B cell (primary cell): ENCODE data around the gene EMILIN3.

Source experiments
- EZH2 ChIP-seq: IDR thresholded peaks from 2 replicates; pipeline ENCODE4 v1.6.1; 2012; ENCODE audit warnings: borderline replicate concordance, low read depth, mild to moderate bottlenecking, moderate library complexity, low read length; ENCODE audit not compliant: insufficient read depth, poor library complexity, severe bottlenecking
- TF ChIP-seq, protein P1 (sequence below): fragments of 200-600 bp; IDR thresholded peaks from one replicate; pipeline ENCODE4 v1.8.0; 2022; ENCODE audit warnings: antibody characterized with exemption, mild to moderate bottlenecking

DNA sequence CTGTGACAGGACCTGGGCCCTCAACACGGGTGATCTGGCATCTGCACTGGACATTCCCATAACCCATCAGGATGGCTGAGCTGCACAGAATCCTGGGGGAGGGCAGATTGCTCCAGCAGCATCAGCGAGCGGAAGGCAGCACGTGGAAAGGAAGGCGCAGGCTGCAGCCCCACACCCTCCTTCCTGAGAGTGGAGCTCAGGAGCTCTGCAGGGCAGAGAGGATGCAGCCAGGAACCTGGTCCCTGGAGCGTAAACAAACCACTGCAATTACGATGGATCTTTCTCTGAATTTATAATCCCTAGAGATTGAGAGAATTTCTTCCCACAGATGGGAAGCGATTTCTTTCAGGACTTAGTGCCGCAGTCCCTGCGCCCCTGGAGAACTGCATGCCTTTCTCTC is 39.7 kb upstream of the EMILIN3 start:
- TF ChIP-seq, protein P1, sequence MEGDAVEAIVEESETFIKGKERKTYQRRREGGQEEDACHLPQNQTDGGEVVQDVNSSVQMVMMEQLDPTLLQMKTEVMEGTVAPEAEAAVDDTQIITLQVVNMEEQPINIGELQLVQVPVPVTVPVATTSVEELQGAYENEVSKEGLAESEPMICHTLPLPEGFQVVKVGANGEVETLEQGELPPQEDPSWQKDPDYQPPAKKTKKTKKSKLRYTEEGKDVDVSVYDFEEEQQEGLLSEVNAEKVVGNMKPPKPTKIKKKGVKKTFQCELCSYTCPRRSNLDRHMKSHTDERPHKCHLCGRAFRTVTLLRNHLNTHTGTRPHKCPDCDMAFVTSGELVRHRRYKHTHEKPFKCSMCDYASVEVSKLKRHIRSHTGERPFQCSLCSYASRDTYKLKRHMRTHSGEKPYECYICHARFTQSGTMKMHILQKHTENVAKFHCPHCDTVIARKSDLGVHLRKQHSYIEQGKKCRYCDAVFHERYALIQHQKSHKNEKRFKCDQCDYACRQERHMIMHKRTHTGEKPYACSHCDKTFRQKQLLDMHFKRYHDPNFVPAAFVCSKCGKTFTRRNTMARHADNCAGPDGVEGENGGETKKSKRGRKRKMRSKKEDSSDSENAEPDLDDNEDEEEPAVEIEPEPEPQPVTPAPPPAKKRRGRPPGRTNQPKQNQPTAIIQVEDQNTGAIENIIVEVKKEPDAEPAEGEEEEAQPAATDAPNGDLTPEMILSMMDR: no peak
- TF ChIP-seq EZH2: no peak
